ENCODE results near the gene NFKBIA.
"Not testable (repeated sequence)": the region's sequence is repeated elsewhere in the genome, so short reads cannot be mapped to it uniquely, and the experiment has no call there.

The NFKBIA gene

DNA sequence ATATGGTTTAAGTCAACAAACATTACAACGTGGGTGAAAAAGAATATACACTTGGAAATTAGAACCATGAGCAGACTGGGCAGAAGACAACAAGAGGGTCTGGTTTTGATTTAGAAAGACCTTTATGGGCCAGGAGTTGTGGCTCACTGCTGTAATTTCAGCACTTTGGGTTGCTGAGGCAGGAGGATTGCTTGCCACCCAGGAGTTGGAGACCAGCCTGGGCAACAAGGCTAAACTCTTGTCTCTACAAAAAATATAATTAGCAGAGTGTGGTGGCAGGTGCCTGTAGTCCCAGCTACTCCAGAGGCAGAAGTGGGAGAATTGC lies 2.7 kb upstream of the NFKBIA start:
- DNase-seq, result no peak

DNA sequence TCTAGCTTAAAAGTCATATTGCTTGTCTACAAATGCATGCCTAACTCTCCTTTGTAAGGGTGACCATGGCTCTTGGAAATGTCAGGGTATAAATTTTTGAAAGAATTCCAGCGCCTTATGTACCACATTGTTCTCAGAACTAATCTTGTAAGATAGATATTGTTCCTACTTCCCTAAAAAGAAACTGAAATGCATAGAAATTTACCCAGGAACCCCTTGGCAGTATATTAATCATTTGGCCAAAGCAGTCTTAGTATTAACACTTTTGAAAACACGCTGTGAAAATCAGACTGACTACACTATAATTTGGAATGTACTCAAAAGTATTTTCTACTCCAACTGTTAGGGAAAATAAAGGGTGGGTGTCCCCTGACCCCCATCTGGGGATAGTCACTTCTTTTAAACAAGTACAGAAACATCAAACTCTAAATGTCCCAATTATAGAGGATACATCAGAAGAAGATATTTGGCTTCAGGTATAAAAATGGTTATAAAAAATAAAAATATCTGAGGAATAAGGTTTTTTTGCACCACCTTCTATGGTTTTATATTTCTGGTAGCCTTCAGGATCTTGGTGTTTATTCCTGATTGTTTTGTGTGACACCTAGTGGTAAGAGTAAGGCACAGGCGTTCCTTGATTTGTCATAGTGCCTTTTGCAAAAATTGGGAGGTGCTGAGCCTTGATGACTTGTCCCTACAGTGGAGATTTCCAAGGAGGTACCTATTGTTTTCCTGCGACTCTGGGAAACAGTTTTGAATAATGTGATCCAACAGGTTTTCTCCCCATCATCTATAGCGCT lies 2.2 kb upstream of the NFKBIA start:
- peak in 1 of 2 donors; percentile 70 for DNase-seq

DNA sequence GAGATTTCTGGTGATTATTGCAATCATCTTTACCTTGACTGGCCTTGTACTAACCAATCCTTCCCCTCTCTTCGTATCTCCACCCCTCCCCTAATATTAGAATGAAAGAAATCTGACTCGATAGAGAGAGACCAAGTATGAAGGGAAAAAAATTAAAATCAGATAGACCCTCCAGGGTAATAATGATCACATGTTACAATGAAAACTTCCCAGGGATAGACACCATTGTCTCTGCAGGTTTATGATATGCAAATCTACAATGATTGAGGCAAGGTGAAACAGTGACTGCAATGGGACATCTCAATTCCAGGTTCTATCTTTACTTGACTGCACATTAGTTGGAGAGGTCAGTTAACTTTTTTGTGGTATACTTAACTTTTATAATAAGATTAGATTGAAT lies 1.5 kb upstream of the NFKBIA start:
- no peak for DNase-seq

DNA sequence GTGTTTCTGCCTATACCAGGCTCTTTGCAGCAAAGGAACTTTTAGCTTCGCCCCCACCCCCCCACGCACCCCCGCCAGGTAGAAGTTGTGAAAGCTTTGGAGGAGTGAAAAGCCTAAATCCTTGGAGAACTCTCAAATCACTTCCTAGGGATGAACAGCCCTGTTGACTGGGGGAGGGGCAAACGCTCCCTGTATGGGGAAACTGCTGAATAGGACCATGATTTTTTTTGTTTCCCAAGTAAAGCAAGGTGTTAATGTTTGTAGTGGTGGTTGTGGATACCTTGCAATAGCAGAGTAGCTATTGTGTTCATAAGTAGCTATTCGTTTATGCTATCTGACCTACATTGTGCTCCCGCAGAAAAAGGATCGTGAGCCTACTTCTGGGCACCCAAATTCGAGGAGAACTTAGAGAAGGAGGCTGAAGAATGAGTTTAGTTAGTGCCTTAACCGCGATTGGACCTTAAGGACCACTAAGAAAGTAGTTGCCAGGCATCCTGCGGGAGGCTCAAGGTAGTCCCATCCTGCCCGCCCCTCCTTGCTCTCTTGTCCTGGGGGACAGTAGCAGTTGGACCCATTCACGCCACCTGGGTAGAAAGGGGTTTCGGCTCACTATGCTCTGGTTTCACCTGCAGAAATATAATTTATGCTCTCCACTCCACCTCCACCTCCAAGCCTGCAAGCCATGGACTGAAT lies 901 bp upstream of the NFKBIA start:
- no peak for DNase-seq

DNA sequence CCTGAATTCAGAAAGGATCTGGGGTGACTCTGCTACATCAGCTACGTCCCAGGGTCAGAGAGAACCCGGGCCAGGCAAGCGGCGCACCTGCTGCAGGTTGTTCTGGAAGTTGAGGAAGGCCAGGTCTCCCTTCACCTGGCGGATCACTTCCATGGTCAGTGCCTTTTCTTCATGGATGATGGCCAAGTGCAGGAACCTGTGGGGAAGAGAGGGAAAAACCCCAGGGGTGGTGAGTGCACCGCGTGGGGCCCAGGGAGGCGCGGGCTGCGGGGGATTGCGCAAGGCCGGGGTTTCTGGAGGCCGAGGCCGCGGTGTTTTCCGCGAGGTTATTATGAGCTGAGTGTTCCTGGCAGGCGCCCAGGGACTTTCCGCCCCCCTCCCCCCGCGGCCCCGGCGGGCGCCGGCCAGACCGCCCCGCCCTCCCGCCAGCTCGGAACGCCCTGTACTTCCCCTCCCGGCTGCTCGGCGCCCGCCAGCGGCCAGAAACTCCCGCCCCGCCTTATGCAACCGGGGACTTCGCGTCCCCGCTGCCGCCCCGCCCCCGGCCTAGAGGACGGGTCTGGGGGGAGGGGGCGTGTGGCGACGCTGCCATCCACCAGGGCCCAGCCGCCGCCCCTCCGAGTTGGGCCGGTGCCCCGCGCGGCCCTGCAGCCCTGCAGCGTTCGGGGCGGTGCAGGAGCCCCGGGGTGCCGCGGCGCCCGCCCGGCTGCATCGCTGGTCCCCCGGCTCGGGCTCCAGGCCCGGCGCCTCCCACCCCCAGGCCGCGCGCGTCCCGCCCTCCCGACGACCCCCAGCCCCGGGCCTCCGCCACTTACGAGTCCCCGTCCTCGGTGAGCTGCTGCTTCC lies 723 bp downstream of the NFKBIA start:
- DNase-seq, result peak; percentile 96 to 97

DNA sequence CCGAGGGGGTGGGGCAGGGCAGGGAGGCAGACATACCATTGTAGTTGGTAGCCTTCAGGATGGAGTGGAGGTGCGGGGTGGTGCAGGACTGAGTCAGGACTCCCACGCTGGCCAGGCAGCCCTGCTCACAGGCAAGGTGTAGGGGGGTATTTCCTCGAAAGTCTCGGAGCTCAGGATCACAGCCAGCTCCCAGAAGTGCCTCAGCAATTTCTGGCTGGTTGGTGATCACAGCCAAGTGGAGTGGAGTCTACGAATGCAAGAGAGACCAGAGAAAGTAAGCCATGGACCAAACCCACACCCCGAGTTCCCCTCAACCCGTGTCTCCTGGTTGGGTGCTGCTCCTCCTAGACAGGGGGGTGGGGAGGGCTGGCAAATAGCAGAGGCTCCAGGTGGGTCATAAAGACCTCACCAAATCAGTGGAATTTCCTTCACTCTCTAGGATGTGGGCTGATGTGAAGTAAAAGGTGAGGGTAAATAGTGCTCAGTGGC lies 1.4 kb downstream of the NFKBIA start:
- DNase-seq, result no peak

DNA sequence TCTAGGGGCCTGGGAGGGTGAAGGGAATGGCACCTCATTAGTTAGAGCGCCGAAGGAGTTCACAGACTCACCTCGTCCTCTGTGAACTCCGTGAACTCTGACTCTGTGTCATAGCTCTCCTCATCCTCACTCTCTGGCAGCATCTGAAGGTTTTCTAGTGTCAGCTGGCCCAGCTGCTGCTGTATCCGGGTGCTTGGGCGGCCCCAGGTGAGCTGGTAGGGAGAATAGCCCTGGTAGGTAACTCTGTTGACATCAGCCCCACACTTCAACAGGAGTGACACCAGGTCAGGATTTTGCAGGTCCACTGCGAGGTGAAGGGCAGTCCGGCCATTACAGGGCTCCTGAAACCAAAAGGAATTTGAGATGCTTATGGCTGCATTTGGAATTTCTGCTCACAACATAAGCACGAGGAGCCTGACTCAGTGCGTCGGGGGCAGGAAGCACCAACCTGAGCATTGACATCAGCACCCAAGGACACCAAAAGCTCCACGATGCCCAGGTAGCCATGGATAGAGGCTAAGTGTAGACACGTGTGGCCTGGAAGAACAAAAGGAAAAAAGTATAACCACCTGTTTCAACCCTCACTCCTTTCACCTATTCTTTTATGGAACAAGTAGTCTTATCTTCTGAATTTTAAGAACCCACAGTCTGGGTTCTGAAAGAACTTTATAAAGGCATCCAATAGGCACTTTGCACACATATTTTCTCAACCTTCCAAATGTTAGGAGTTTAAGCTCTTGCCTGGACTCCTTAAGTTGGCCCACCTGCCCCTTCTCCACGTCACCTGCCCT lies 2.0 kb downstream of the NFKBIA start:
- peak in 1 of 2 donors; percentile 65 for DNase-seq

DNA sequence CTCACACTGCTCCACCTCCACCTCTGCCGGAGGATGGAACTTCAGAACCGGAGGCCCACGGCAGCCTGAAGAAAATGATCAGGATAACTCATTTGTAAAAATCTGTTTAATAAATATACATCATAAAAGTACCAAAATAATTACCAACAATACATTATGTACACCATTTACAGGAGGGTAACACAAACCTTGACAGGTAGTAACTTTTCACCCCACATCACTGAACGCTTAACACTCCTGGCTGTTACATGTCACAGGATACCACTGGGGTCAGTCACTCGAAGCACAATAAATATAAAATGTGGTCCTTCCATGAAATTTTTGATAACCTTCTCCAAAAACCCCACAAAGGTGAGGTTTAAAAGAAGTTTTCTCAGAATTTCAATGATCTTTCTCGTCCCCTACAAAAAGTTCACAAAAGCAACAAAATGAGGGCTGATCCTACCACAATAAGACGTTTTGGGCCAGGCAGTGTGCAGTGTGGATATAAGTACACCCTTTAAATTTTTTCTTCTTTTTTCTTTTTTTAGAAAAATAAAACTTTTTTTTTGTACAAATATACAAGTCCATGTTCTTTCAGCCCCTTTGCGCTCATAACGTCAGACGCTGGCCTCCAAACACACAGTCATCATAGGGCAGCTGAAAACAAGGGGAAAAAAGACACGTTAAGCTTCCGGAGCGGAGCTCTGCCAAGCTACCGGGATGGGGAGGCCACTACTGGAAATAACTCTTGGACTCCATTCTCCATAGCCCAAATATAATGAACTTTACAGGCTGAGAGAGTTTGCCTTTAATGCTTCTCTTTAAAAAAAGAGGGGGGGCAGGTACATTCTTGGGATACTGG lies 2.9 kb downstream of the NFKBIA start:
- peak in 1 of 2 donors; percentile 49 for DNase-seq

DNA sequence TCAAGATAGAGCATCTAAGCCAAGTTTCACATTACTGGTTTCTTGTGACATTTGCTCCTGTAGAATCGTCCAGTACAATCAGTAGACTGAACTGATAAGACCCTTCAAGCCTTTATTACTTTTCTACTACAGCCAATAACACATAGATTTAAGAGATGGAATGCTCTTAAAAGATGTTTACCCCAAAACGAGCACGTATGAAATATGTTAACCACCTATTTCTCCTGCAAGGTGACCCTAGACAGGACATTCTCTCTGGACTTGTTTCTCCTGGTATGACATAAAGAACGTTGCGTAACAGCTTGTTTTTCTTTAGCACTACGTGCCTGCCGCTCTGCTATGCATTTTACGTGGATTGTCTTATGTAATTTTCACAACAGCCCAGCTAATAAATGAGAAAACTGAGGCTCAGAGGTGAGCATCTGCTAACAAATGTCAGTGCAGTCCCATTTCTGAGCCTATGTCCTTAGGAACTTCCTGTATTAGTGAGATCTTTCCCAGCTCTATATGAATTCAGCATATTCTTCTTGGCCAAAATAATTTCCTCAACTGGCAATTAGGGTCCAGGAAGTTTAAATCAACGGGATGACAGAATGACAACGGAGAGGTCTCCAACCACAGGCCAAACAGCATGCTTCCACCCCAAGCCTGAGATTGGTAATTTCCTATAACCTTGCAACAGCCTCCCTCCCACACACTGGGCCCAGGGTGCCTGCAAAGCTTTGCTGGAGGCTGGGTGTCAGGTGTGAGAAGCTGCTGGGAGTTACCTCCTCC lies 3.7 kb downstream of the NFKBIA start:
- peak in 1 of 2 donors; percentile 61 for DNase-seq

DNA sequence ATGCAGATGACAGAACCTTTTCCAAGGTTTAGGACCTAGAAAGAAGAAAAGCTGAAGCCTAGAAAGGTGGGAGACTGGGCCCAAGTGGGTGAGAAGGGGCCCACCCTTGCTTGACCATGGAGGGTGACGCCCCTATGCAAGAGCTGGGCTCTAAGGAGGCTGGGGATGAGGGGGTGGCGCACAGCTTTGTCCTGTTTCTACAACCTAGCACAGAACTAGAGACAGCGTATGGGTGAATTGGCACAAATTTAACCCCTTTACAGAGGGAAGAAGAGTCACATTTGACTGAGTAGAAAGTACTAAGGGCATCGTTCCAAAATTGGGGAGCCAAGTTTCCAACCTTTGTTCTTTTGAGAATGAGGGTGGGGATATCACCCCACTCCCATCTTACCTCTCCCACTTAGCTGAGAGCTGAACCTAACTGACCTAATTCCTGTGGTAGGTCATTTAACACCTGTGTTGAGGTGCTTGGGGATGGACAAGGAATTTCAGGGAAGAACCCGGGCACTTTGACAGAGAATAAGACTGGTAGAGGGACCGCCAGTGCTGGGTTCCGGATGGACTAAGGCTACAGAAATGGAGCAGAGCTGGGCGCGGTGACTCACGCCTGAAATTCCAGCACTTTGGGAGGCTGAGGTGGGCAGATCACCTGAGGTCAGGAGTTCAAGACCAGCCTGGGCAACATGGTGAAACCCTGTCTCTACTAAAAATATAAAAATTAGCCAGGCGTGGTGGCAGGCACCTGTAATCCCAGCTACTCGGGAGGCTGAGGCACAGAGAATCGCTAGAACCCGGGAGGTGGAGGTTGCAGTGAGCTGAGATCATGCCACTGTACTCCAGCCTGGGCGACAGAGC lies 5.2 kb downstream of the NFKBIA start:
- peak in 1 of 2 donors; percentile 50 for DNase-seq

DNA sequence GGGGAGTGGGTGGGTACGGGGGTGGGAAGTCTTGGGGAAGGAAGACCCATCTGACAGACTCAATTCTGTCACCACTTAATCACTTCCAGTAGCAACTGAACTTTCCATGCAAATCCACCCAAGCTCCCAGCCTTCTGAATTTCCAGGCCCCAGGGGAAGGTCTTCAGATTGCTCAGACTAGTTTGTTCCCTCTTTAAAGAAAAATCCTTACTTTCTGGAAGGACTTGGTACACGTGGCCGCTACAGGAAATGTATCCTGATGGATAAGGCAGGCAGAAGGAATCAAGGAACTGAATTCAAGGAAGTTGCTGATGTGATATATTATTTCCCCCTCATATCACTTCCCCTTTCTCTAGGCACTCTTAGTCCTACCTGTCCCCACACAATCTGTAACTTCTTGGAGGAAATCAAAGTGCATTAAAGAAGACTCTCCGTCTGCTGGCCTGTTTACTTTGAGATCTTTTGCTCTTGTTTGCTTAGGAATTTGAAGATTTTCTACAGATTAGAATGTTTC lies 6.4 kb downstream of the NFKBIA start:
- peak in 1 of 2 donors; percentile 34 for DNase-seq

DNA sequence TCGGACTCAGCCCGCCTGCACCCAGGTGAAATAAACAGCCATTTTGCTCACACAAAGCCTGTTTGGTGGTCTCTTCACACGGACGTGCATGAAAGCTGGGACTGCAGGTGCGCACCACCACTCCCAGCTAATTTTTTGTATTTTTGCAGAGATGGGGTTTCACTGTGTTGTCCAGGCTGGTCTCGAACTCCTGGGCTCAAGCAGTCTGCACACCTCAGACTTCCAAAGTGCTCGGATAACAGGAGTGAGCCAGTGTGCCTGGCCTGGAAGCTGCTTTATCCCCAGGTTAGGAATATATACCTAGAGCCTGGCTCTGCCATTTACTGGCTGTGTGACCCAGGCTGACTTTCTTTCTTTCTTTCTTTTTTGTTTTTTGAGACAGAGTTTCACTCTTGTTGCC lies 7.9 kb downstream of the NFKBIA start:
- DNase-seq, result not testable (repeated sequence)

DNA sequence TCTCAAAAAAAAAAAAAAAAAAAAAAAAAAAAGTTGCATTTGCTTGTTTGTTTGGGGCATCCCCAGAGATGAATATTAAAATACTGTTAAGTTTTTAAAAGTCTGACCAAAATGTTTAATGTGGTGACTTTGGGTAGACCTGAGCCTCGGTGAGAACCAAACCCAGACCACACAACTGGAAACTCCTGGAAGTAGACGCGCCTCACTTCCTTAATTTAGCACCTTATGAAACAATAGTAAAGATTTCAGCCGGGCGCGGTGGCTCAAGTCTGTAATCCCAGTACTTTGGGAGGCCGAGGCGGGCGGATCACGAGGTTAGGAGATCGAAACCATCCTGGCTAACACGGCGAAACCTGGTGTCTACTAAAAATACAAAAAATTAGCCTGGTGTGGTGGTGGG lies 9.3 kb downstream of the NFKBIA start:
- DNase-seq, result peak in 1 of 2 donors; percentile 34

DNA sequence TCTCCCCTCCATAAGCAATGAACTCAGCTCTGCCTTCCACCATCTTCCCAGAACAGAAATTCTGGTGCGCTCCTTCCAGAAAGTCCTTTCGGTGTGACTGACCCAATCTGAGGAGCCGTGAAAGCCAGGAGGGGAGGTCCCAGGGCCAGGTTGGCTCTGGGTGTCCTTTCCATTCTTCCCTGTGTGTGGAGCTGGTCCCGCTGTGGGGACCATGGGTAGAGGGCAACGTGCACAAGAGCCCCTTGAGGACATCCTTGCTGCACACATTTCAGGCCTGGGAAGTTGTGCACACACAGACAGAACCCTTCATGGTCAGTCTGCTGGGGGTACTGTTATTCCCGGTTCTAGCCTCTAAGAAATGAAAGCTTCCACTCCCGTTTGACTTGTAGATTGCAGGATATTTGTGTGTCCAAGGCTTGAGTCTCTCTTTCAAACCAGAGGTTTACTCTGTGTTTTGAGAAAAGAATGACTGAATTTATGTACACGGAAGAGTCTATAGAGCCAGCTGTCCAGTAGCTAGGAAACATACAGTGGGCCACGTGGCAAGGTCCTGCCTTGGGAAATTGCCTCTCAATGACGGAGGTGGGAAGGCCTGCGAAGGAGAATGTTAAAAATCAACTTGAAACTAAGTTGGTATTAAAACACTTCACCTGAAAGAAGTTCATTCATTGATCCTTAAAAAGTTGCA lies 10.1 kb downstream of the NFKBIA start:
- no peak for DNase-seq

DNA sequence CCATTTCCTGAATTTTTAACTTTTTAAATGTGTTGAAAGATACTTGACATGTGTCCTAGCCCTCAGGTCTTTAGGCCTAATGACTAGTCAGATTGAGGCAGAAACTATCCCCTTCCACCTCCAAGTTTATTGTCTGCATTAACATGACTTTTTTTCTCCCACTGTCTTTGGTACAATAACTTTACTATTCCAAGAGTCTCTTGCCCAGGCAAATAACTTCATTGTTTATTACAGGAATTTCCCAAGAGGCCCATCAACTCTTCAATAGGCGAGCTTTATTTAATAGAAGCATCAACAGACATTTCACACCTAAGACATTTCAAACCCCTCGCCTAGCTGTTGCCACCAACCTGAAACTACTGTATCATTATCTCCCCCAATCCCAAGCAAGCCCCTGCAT lies 10.7 kb downstream of the NFKBIA start:
- no peak for DNase-seq

DNA sequence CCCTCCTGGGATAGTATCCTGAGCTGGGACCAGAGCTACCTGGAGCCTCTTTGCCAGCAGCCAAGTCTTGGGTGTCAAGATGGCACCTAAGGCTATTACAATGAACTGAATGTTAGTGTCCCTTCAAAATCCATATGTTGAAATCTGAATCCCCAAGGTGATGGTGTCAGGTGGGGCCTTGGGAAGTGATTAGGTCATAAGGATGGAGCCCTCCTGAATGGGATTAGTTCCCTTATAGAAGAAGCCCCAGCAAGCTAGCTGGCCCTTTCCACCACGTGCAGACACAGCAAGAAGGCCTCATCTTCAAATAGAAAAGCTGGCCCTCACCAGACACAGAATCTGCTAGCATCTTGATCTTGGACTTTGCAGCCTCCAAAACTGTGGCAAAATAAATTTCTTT lies 12.4 kb downstream of the NFKBIA start:
- no peak for DNase-seq

DNA sequence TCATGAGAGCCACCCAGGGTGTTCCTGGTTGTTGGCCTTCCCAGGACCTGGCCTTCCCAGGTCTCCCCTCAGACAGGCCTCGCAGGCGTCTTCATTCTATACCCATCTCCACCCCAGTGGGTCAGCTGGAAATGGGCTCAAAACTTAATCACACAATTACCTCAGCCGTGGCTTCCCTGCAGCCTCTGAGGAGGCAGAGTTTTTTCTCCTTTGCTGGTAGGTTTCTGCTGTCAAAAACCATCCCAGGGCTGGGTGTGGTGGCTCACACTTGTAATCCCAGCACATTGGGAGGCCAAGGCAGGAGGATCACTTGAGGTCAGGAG lies 13.2 kb downstream of the NFKBIA start:
- DNase-seq, result no peak

DNA sequence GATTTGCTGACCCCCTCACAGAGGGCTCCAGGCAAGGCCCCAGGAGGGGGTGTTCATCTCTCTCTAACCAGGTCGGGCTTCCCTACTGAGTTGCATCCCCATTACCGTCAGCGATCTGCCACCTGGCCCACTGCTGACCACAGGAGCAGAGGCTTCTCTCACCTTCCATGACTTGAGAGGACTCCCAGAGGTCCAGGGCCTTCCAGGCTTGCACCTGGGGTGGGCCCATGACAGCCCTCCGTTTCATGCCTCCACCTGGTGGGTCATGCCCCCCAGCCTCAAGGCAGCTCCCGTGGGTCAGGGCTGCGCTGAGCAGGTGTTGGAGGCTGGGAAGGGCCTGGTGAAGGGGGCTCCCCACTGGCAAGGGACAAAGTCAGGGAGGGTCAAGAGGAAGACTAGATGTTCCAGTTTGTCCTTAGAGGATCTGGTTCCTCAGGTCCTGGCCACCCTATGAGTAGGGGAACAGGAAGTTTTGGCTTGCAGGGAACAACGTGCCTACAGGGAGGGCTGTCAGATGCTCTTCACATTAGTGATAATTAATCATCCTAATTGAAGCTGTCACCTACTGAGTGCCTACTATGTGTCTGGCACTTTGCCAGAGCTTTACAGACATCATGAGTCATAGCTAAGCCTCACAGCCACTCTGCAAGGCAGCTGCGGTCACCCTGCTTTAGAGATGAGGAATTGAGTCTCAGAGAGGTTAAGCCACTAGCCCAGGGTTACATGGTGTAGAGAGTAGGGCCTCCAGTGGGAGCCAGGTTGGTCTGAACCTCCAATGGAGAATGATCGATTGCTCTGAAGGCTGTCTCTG lies 13.8 kb downstream of the NFKBIA start:
- DNase-seq, result peak in 1 of 2 donors; percentile 57

Measured in CD4-positive, alpha-beta T cell treated with Interferon alpha-2 for 1 hour (primary cell).